22Rv1 (cell line): ENCODE data around the gene RNASE1.

Experiments used
- H3K27ac ChIP-seq: fragments of 450-650 bp; 2 replicates; pipeline ENCODE4 v1.5.1; 2017
- CTCF ChIP-seq: fragments of 450-650 bp; IDR thresholded peaks from 2 replicates; pipeline ENCODE4 v1.5.1; 2017; ENCODE audit warnings: mild to moderate bottlenecking
- ZFX ChIP-seq: fragments of 450-650 bp; IDR thresholded peaks from 2 replicates; pipeline ENCODE4 v1.6.1; 2017; ENCODE audit warnings: antibody characterized with exemption, borderline replicate concordance

The RNASE1 gene

GRCh38 chr14:20797164-20797563 is 5.5 kb downstream of the RNASE1 start:
- no peak overlapping the region for H3K27ac ChIP-seq
- no peak for TF ChIP-seq CTCF
- no peak for TF ChIP-seq ZFX

- no peak overlapping the region for H3K27ac ChIP-seq
- TF ChIP-seq ZFX = no peak
- no peak for TF ChIP-seq CTCF
Measured at GRCh38 chr14:20794644-20795369, 7.8 kb downstream of the RNASE1 start.

GRCh38 chr14:20792556-20792955 is 10.1 kb downstream of the RNASE1 start:
- no peak for TF ChIP-seq CTCF
- no peak for TF ChIP-seq ZFX
- H3K27ac ChIP-seq = no peak overlapping the region

GRCh38 chr14:20791597-20791996 is 11.0 kb downstream of the RNASE1 start:
- no peak overlapping the region for H3K27ac ChIP-seq
- no peak for TF ChIP-seq ZFX
- no peak for TF ChIP-seq CTCF

- no peak overlapping the region for H3K27ac ChIP-seq
- TF ChIP-seq ZFX (no peak), CTCF (no peak)
Measured at GRCh38 chr14:20791187-20791586, 11.5 kb downstream of the RNASE1 start.

- H3K27ac ChIP-seq = no peak overlapping the region
- TF ChIP-seq CTCF (no peak), ZFX (no peak)
Measured at GRCh38 chr14:20790464-20791116, 12.1 kb downstream of the RNASE1 start.

GRCh38 chr14:20789230-20789813 is 13.3 kb downstream of the RNASE1 start:
- TF ChIP-seq CTCF (no peak), ZFX (no peak)
- H3K27ac ChIP-seq = no peak overlapping the region
